Keratinocyte (primary cell): Measurements from ENCODE around the gene WNT10A.

Experiments used
- CTCF ChIP-seq, 3 experiments: IDR thresholded peaks in 1 of 3; conservative IDR thresholded peaks in 1 of 3; optimal IDR thresholded peaks in 1 of 3; 2 replicates in 2 of 3; 3 replicates in 1 of 3; pipeline versions ENCODE3 to v1.5.1; 2011; ENCODE audit warnings: low read length in 3 of 3, mild to moderate bottlenecking in 3 of 3, moderate library complexity in 2 of 3, control low read depth in 1 of 3, inconsistent platforms in 1 of 3; ENCODE audit not compliant: insufficient read depth in 2 of 3; ENCODE audit errors: extremely low read depth in 1 of 3
- EZH2 ChIP-seq: IDR thresholded peaks from one replicate; pipeline ENCODE4 v1.6.1; 2012; ENCODE audit warnings: inconsistent platforms, mild to moderate bottlenecking, low read length, moderate library complexity

GRCh38 chr2:218881744-218882460 lies 1.2 kb downstream of the WNT10A start:
- TF ChIP-seq CTCF (optimal IDR thresholded peaks at IDR 0.05 in 1 of 3, IDR thresholded peaks at IDR 0.05 in 1 of 3, conservative IDR thresholded peaks at IDR 0.05 in 1 of 3; ENCODE audit: extremely low read depth in 1 of 3, insufficient read depth in 2 of 3, low read length in 3 of 3) (no peak), EZH2 (no peak)
